HPDE6-E6E7 (cell line): ENCODE results near the gene FXYD2.
"Not testable (repeated sequence)": the region's sequence is repeated elsewhere in the genome, so short reads cannot be mapped to it uniquely, and the experiment has no call there.

Source experiments
- DNase-seq: peaks from one replicate; pipeline ENCODE4 v3.0.0; 2011; ENCODE audit warnings: missing footprints; ENCODE audit errors: extremely low spot score

FXYD2 gene

DNA sequence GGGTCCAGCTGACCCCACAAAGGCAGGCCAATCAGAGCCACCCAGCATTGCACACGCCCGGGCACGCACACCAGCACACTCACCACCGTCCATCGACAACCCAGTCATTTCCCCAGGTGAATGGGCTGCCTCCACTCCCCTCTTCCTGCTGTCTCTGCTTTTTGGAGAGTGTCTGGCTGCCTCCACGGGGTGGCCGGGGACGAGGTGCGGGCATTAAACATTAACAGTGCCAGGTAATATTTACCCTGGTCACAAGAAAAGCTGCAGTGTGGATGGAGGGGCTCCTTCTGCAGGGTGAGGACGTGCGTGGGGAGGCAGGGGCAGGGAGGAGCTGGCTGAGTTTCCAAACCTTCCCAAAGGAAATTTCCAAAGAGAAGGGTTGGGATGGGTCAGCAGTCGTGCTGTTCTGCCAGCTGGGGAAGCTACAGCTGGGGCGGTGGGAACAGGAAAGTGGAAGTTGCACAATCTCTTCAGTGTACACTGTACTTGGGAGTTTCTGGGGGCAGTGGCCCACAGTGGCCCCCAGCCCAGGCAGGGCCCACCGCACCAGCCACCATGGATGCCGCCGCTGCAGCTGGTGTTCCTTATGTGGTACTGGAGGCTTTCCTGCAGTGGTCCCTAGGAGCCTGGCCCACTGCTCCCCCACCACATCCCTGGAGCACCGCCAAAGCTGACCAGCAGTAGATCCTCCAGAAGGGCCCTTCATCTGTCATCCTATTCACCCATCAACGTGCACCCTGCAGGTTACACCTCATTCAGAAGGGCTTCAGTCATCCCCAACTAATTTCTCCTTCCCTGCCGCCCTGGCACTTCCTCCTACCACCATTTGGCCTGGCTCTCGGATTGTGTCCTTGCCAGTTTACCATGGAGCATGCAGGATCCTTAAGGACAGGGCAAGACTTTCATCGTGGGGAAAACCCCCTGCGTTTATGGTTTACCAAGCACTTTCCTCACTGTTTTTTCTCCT lies at the start of gene FXYD2:
FXYD2 (minus strand) TSS at position 174 of the 967 bp plus-strand sequence; CDS start at position 108, 66 bp downstream.
- no peak for DNase-seq

DNA sequence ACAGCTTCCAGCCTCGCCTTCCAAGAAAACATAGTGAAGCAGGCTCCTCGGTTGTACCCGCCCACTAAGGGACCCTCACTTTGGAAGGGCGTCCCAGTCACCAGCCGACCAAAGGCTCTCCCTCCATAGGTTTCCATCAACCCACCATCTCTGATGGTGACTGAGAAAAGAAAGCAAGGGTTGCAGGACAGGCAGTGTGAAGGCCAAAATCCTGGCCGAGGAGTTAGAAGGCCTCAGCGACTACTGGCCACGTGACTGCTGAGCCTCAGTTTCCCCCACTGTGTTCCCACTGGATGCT lies 49.2 kb upstream of the FXYD2 start:
- DNase-seq: no peak

DNA sequence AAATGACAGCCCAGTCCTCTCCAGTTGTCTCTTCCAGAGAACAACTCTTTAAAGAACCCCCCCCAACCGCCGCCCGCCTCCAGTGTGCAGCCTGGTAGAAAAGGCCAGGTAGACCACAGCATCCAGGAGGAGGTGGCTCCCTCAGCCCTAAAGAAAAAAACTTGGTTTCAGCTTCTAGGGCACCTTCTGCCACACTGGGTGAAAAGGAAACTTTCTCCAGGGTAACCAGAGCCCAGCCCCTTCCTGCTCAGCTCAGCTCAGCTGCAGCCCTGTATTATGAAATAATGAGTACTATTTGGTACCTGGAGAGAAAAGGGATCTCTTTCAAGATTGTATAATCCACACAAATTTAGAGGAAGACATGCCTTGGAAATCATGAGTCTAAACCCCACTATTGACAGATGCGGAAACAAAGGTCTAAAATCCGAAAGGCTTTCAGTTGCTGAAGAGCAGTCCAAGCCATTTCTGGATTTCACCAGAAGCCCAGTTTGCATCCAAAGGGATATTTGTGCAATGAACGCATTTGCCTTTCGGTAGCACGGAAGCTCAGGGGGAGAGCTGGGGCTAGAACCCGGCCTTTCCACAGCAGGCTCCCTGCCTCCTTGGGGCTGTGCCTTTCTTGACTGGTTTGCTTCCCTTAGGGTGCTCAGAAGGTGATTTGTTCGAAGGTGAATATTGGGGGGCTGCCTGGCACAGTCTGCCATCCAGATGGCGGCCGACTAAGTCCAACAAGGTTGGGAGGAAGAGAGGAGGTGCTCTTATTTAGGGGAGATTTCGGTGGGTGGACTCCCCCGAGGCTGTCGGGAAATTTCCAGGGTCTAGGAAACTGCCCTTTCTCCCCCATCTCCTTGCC lies 48.7 kb upstream of the FXYD2 start:
- no peak for DNase-seq

DNA sequence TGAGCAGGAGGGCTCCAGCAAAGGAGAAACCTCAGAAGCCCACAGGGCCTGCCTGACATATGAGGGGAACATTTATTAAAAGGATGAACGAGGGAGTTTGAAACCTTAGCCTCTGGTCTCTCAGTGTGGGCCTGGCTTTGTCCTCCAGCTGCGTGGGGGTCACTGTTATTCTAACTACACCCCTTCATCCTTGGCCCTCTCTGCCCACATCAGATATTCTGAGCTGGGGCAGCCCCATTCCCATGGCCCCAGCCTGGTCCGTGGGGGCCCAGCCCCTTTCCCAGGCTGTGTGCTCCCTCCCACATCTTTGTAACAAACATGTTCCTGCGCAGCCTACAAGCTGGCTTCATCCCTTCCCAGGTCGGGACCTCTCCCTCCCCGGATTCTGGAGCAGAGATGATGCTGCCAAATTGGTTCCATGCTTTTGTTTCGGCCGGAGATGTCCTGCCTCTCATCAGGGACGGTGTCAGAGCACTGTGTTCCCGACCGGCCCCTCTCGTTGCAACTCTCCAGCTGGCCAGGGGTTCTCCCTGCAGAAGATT lies 47.9 kb upstream of the FXYD2 start:
- DNase-seq: no peak

DNA sequence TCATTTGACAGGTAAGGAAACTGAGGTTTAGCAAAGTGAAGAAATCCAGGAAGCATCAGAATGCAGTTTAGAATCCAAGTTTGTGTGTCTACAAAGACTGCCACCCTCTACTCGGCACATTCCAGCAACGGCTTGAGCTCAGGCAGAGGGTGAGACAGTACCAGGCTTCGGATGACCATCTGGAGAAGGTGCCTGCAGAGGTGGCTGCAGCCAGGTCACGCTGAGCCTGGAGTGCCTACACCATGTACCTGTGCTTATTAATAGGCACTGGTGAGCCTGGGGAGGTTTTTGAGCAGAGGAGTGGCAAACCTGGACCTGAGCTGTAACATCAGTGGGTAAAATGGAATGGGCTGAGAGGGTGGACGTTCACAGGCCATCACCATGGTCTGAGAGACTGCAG lies 47.2 kb upstream of the FXYD2 start:
- DNase-seq: no peak

DNA sequence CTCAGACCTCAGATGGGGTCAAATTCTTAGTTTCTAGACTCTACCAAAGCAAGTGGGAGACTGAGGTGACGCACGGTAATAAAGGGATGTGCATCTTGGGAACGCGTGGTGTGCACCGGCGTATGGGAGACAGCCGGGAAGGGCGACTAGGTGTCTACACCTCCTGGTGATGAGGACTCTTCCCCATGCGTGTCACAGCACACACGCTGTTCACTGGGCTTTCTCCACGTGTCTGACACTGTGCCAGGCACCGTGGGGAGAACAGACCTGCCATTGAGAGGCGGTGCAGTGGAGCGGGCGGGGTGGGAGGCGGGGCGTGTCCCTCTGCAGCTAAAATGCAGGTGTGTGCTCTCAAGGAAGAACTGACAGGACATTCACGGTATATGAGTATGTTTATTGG lies 46.6 kb upstream of the FXYD2 start:
- DNase-seq: no peak

DNA sequence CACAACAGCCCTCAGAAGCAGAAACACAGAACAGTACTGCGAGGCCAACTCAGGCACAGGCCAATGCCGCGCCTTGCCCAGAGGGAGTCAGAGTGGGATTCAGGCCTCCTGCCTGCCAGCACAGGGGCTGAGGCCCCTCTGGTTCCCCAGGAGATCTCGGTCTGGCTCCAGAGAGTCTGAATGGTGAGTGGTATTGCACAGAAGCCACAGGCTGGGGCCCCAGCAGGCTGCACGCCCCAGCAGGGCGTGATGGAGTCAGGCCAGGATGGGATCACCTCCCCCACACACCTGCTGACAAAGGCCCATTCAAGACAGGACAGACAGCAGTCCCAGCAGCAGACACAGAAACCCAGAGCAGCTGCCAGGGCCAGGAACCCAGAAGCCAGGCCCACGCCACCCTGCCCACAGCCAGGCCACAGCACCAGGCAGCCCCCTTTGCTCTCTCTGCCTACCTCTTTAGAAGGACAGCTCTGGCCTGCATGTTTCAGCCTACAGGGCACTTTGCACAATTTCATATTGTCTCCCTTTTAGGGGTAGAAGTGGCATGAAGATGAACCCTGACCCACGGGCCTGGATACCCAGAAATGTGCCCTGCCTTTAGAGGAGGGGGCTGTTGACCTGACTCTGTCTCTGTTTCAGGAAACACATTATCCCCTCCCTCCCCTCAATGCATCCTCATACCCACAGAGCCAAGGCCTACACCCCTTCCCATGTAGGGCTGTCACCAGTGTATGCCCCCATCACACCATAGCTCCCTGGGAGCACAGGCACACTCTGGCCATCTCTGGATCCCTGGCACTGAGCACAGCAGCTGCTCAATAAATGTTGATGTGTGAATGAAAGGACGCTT lies 45.8 kb upstream of the FXYD2 start:
- no peak for DNase-seq

DNA sequence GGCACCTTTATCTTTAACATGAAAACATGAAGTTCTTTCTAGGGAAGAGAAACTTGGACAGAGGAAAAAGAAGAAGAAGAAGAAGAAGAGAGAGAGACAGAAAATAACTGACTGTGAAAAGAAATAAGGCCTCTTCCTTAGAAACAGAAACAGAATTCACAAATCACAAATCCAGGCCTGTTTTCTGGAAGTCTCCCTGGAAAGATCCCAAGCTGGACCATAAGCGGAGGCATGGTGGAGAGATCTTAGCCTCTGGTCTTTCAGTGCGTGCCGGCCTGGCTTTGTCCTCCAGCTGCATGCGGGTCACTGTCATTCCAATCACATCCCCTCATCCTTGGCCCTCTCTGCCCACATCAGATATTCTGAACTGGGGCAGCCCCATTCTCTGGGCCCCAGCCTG lies 45.1 kb upstream of the FXYD2 start:
- no peak for DNase-seq

DNA sequence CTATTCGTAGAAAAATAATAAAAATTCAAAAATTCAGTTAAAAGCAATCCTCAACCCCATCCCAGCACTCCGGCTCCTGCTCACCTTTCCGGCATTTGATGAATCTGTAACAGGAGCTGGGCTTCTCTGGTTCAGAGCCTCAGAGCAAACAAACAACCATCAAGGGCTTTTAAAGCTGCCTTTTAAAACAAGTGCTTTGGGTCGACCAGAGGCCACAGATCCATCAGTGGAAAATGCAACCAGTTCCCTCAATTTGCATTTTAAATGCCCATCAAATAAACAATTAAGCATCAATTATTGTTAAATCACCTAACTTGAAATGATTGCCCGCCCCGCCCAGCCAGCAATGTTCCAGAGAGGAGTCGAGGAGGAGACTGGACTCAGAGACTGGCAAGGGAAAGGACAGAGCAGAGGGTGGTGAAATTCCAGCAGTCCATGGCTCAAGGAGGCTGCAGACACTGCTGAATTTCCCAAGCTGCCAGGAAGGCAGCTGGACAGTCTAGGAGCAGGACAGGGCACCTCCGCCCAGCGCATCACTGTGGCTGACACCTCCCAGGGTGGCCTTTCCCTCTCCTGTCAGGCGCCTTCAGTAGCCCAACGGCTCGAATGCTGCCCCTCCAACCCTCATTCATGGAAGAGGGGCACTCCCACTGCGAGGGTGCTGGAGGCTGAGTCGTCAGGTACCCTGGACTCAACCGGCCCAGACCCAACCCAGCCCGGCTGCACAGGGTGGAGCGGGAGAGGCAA lies 44.4 kb upstream of the FXYD2 start:
- no peak for DNase-seq

DNA sequence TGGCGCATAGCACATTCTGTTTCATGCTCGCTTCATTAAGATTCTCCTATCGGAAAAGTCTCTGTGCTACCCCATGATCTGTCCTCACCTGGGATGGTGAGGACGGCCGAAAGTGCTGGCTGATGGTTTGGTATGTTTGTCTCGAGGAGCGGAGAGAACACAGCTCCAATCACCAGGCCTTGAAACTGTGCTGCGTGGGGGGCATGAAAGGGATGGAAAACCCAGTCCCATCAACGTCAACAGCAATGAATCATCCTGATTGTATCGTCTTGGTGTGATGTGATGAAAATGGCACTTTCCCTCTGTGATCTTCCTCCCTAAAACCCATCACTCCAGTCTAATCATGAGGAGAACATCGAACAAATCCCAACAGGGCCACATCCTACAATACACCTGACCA lies 43.5 kb upstream of the FXYD2 start:
- DNase-seq: no peak

DNA sequence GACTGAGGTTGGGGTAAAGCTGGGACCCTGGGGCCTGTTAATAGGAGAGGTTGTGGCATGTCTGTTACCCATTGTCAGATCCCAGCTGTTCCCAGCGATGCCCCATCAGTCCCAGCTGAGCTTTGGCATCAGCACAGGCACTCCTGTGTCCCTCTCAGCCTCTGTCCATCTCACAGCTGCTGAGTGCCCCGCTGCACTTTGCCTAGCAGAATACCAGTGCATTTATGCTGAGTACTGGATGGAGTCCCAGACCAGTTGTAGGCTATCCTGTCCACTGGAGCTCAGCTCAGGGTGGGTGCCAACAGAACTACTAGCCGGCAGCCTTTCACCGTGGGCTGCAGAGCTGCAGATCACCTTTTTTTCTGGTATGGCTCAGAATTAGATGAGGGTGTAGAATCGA lies 42.0 kb upstream of the FXYD2 start:
- no peak for DNase-seq

DNA sequence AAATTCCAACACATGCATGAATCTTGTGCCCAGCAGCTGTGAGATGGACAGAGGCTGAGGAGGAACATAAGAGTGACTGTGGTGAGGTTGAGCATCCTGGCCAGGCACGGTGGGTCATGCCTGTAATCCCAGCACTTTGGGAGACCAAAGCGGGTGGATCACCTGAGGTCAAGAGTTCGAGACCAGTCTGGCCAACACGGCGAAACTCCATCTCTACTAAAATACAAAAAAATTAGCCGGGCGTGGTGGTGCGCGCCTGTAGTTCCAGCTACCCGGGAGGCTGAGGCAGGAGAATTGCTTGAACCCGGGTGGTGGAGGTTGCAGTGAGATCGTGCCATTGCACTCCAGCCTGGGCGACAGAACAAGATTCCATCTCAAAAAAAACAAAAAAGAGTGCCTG lies 41.0 kb upstream of the FXYD2 start:
- DNase-seq: not testable (repeated sequence)

DNA sequence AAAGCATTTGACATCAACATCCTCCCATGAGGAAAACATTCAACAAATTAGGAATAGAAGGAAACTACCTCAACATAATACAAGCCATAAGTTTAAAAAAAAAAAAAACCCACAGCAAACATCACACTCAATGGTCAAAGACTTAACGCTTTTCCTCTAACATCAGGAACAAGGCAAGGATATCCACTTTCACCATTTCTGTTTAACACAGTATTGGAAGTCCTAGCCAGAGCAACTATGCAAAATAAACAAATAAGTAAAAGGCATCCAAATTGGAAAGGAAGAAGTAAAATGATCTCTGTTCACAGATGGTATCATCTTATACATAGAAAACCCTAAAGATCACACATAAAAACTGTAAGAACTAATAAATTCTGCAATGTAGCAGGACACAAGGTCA lies 38.8 kb upstream of the FXYD2 start:
- no peak for DNase-seq

DNA sequence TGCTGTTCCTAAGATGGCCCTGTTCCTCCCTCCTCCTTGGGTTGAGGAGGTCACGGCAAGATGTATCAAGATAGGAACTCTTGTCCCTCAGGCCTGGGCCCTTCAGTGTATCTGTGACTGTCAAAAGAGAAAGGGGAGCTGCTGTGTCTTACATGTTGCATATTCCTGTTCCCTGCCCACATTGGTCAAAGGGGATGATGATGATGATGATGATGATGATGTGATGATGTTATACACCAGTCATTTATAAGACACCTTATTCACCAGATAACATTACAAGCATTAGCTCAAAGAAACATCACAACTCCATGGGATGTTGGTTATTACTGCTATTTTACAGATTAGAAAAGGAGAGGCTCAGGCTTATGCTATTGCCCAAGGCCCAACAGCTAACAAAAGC lies 38.2 kb upstream of the FXYD2 start:
- DNase-seq: no peak

DNA sequence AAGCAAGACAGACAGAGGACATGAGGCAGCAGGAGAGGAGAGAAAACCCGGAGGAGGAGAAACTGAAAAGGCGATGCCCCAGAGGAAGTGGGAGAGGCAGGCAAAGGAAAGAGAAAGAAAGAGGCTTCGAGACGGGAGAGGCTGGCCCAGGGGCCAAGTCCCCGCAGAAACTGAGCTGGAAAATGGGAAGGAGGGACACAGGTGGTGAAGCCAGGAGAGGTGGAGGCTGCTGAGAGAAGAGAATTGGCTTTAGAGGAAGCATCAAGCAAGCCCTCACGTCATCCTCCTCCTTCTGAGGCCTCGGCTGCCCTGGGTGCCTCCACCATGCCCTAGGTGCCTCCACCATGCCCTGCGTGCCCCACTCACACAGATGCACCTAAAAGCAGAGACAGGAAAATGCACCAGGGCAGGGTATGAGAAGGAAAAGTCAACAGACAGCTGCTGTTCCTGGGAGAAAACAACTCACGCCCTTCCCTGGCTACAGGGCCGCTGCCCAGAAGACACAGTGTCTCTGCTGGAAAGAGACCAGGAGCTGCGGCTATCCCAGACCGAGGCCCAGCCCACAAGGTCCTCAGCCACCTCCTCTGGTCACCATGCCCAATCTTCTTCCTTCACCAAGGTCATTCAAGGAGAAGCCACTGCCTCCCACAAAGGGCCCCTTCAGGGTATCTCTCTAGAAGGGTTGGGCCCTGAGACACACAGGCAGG lies 37.6 kb upstream of the FXYD2 start:
- DNase-seq: no peak

DNA sequence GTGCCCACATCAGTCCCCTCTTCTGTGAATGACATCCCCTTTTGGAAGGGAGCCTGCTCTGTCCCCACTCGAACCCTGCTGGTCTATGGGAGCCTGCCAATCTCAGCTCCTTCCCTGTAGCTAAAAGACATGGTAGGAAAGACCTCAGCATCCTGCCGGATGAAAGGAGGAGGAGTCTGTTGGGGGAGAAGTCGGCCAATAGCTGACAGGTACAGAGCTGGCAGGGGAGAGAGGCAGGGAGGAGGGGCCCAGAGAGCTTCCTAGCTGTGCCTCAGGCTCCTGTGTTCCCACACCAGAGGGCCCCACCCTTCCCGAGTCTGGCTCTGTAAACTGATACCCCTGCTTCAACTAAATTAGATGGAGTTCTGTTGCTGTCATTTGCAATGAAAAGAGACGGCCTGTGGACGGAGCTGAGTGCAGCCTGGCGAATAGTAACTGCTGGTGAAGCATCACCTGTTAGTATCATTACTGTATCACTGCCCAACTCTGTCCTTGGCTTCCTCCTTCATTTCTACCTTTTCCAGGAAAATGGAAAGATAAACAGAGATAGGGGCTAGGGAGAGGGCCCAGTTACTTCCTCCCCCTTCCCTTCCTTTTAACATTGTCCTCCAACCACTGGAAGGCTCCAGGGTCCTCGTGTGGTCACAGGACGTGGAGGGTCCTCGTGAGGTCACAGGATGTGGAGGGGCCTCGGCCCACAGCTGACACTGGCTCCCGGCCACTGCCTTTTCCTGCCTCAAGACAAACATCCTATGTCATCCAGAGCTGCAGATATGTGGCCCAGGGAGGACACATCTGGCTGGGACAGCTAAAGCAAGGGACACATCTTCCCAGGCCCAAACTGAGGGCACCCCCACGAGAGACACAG lies 36.8 kb upstream of the FXYD2 start:
- DNase-seq: no peak

DNA sequence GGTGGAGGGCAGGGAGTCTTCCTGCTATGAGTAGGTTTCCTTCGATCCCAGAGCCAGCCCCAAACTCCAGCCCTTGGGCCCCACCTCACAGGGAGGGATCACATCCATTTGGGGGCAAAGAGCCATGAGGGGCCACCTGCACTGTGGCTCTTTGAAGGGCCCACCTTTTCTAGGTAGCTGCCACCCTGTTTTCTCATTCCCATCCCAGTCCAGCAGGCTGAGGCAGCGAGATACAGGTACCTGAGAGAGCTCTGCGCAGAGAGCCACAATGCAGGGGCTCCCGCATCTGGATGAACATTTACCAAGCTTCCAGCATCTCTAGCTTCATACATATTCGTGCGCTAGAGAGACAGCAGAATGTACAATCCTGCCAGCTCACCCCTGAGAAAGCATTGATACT lies 35.6 kb upstream of the FXYD2 start:
- no peak for DNase-seq

DNA sequence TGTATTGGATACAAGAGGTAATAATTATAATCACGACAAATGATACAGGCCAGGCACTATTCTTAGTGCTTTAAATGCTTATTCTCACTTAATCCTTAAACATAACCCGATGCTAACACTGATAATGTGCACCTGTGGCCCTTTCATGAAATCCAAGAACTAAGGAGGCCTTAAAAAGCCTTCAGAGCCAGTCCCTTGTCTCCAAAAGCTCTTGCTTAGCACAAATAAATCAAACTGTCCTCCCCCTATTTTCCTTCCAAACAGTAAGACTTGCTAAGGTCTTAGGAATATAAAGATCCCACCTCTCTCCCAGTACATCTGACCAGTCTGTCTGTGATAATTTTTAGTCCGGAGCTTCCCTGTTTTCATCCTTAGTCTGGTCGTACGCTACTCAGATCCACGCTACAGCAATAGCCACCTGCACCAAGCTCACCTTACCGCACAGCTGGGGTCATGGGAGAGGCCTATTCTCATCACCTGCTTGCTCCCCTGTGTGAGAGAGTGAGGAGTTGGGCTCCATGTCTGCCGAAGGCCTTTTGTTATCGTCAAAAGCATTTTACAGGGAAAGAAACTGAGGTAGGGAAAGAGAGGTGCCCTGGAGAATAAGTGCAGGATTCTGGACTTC lies 35.1 kb upstream of the FXYD2 start:
- no peak for DNase-seq

DNA sequence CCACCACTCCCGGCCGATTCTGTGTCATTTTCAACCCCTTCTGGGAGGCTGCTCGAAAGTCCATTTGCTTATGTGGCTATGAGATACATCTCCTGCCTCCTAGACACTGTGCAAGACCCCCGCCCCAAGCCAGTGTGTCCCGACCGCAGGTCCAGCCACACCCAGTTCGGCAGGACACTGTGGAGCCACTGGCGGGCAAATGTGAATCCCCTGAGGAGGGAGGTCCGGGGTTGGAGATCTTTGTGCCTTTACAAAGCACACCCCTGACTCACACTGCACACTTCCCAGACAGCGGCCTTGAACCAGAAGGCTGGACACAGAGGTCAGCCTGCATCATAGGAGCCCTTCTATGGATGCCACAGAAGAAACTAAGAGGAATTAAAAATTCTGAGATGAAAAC lies 34.5 kb upstream of the FXYD2 start:
- no peak for DNase-seq
